Measurements from ENCODE around the gene MMP19. TPM values are rescaled to one million over a fixed set of nuclear protein-coding genes. Genes with fewer than 3 reads are reported as not detected.
"Not testable (repeated sequence)": the region's sequence is repeated elsewhere in the genome, so short reads cannot be mapped to it uniquely, and the experiment has no call there.

The MMP19 gene
- total RNA-seq, 3 donors from 2014 or later = not detected

- ATAC-seq (no peak), DNase-seq (no peak)
- Mint-ChIP-seq H3K9me3 (no peaks in the 10 kb centered on the region), H3K4me1 (ENCODE audit: low read depth) (peaks cover 4% of the 10 kb centered on the region), H3K4me3 (no peak overlapping the region), H3K27me3 (ENCODE audit: low read depth) (peaks cover 15% of the 10 kb centered on the region), H3K36me3 (ENCODE audit: insufficient read depth) (no peaks in the 10 kb centered on the region)
These were observed 7.7 kb upstream of the MMP19 start for GRCh38 chr12:55850401-55850800.

- Mint-ChIP-seq H3K27me3 (ENCODE audit: low read depth) (peaks cover 15% of the 10 kb centered on the region), H3K4me1 (ENCODE audit: low read depth) (peaks cover 4% of the 10 kb centered on the region), H3K36me3 (ENCODE audit: insufficient read depth) (no peaks in the 10 kb centered on the region), H3K4me3 (no peak overlapping the region), H3K9me3 (no peaks in the 10 kb centered on the region)
- DNase-seq (no peak), ATAC-seq (no peak)
These were observed 7.0 kb upstream of the MMP19 start for GRCh38 chr12:55849616-55850343.

- Mint-ChIP-seq H3K36me3 (ENCODE audit: insufficient read depth) (no peaks in the 10 kb centered on the region), H3K9me3 (no peaks in the 10 kb centered on the region), H3K27me3 (ENCODE audit: low read depth) (peaks cover 15% of the 10 kb centered on the region), H3K4me1 (ENCODE audit: low read depth) (peaks cover 4% of the 10 kb centered on the region), H3K4me3 (no peak overlapping the region)
- peak; percentile 23 to 24 for ATAC-seq
- DNase-seq = no peak
These were observed 5.0 kb upstream of the MMP19 start for GRCh38 chr12:55847603-55848291.

GRCh38 chr12:55847033-55847432 lies 4.3 kb upstream of the MMP19 start:
- Mint-ChIP-seq H3K27me3 (ENCODE audit: low read depth) (peaks cover 11% of the 10 kb centered on the region), H3K36me3 (ENCODE audit: insufficient read depth) (no peaks in the 10 kb centered on the region), H3K4me1 (ENCODE audit: low read depth) (peaks cover 4% of the 10 kb centered on the region), H3K9me3 (no peaks in the 10 kb centered on the region), H3K4me3 (no peak overlapping the region)
- peak; percentile 67 to 76 for ATAC-seq
- no peak for DNase-seq

- H3K36me3 Mint-ChIP-seq (ENCODE audit: insufficient read depth) = no peaks in the 10 kb centered on the region
- peaks cover 6% of the 10 kb centered on the region for H3K4me1 Mint-ChIP-seq (ENCODE audit: low read depth)
- no peaks in the 10 kb centered on the region for H3K9me3 Mint-ChIP-seq
- no peak for DNase-seq
- H3K27me3 Mint-ChIP-seq (ENCODE audit: low read depth) = peaks cover 11% of the 10 kb centered on the region
- H3K4me3 Mint-ChIP-seq = no peak overlapping the region
- ATAC-seq = no peak
These were observed 3.2 kb upstream of the MMP19 start for GRCh38 chr12:55845785-55846496.

GRCh38 chr12:55845361-55845760 lies 2.6 kb upstream of the MMP19 start:
- Mint-ChIP-seq H3K9me3 (no peaks in the 10 kb centered on the region), H3K36me3 (ENCODE audit: insufficient read depth) (no peaks in the 10 kb centered on the region), H3K4me1 (ENCODE audit: low read depth) (peaks cover 6% of the 10 kb centered on the region), H3K27me3 (ENCODE audit: low read depth) (peaks cover 6% of the 10 kb centered on the region), H3K4me3 (no peak overlapping the region)
- no peak for ATAC-seq
- DNase-seq = no peak

GRCh38 chr12:55844961-55845360 lies 2.2 kb upstream of the MMP19 start:
- H3K9me3 Mint-ChIP-seq = no peaks in the 10 kb centered on the region
- no peaks in the 10 kb centered on the region for H3K36me3 Mint-ChIP-seq (ENCODE audit: insufficient read depth)
- peaks cover 6% of the 10 kb centered on the region for H3K4me1 Mint-ChIP-seq (ENCODE audit: low read depth)
- ATAC-seq (no peak), DNase-seq (no peak)
- peaks cover 4% of the 10 kb centered on the region for H3K27me3 Mint-ChIP-seq (ENCODE audit: low read depth)
- H3K4me3 Mint-ChIP-seq = no peak overlapping the region

GRCh38 chr12:55843431-55843830 lies 695 bp upstream of the MMP19 start:
- no peaks in the 10 kb centered on the region for H3K27me3 Mint-ChIP-seq (ENCODE audit: low read depth)
- H3K9me3 Mint-ChIP-seq = no peaks in the 10 kb centered on the region
- no peak overlapping the region for H3K4me3 Mint-ChIP-seq
- H3K4me1 Mint-ChIP-seq (ENCODE audit: low read depth) = peaks cover 6% of the 10 kb centered on the region
- DNase-seq (no peak), ATAC-seq (no peak)
- H3K36me3 Mint-ChIP-seq (ENCODE audit: insufficient read depth) = no peaks in the 10 kb centered on the region

- Mint-ChIP-seq H3K27me3 (ENCODE audit: low read depth) (no peaks in the 10 kb centered on the region), H3K4me3 (no peak overlapping the region), H3K4me1 (ENCODE audit: low read depth) (peaks cover 3% of the 10 kb centered on the region), H3K36me3 (ENCODE audit: insufficient read depth) (no peaks in the 10 kb centered on the region), H3K9me3 (no peaks in the 10 kb centered on the region)
- DNase-seq = no peak
- no peak for ATAC-seq
These were observed 2.0 kb downstream of the MMP19 start for GRCh38 chr12:55840581-55841351.

GRCh38 chr12:55839345-55840140 lies 3.2 kb downstream of the MMP19 start:
- Mint-ChIP-seq H3K36me3 (ENCODE audit: insufficient read depth) (no peaks in the 10 kb centered on the region), H3K4me3 (no peak overlapping the region), H3K27me3 (ENCODE audit: low read depth) (no peaks in the 10 kb centered on the region)

GRCh38 chr12:55838361-55838760 lies 4.4 kb downstream of the MMP19 start:
- no peak overlapping the region for H3K4me3 Mint-ChIP-seq
- DNase-seq = no peak
- no peak for ATAC-seq
- H3K4me1 Mint-ChIP-seq (ENCODE audit: low read depth) = peaks cover 3% of the 10 kb centered on the region
- no peaks in the 10 kb centered on the region for H3K9me3 Mint-ChIP-seq
- H3K36me3 Mint-ChIP-seq (ENCODE audit: insufficient read depth) = no peaks in the 10 kb centered on the region
- H3K27me3 Mint-ChIP-seq (ENCODE audit: low read depth) = no peaks in the 10 kb centered on the region

More at GRCh38 chr12:55839345-55840140, 3.2 kb downstream of the MMP19 start:
- H3K4me1 Mint-ChIP-seq (ENCODE audit: low read depth) = peaks cover 3% of the 10 kb centered on the region
- ATAC-seq (no peak), DNase-seq (no peak)
- H3K9me3 Mint-ChIP-seq = no peaks in the 10 kb centered on the region

- H3K4me1 Mint-ChIP-seq (ENCODE audit: low read depth) = peaks cover 16% of the 10 kb centered on the region
- not testable (repeated sequence) for H3K27me3 Mint-ChIP-seq (ENCODE audit: low read depth); DNase-seq; H3K36me3 Mint-ChIP-seq (ENCODE audit: insufficient read depth); ATAC-seq; H3K9me3 Mint-ChIP-seq; H3K4me3 Mint-ChIP-seq
These were observed 8.3 kb downstream of the MMP19 start for GRCh38 chr12:55834400-55834799.

- Mint-ChIP-seq H3K36me3 (ENCODE audit: insufficient read depth) (peaks cover 2% of the 10 kb centered on the region), H3K9me3 (no peaks in the 10 kb centered on the region), H3K4me3 (no peak overlapping the region), H3K4me1 (ENCODE audit: low read depth) (peaks cover 21% of the 10 kb centered on the region), H3K27me3 (ENCODE audit: low read depth) (no peaks in the 10 kb centered on the region)
- ATAC-seq (no peak), DNase-seq (no peak)
These were observed 9.7 kb downstream of the MMP19 start for GRCh38 chr12:55833056-55833455.
